Activated CD4-positive, alpha-beta T cell treated with anti-CD3 and anti-CD28 coated beads, Interleukin-2, amount 10 ng/mL, durations not matched to agents 24 days and 14 days (primary cell): ENCODE measurements around the gene OR2D2. TPM values are rescaled to one million over a fixed set of nuclear protein-coding genes. Genes with fewer than 3 reads are reported as not detected.
A peak's percentile ranks its signal among the peaks of the same experiment; 100 is the strongest.
"Not testable (repeated sequence)": the region's sequence is repeated elsewhere in the genome, so short reads cannot be mapped to it uniquely, and the experiment has no call there.

Experiments used
- DNase-seq: peaks from one replicate; pipeline ENCODE4 v3.0.0; 2022
- H3K27ac Mint-ChIP-seq: one replicate; pipeline ENCODE4 v1.8.0; 2022; ENCODE audit warnings: mild to moderate bottlenecking, mixed read lengths
- H3K27me3 Mint-ChIP-seq: one replicate; pipeline ENCODE4 v1.8.0; 2022; ENCODE audit warnings: mixed read lengths
- H3K36me3 Mint-ChIP-seq: one replicate; pipeline ENCODE4 v1.8.0; 2022; ENCODE audit warnings: low read depth, mild to moderate bottlenecking, mixed read lengths
- H3K4me1 Mint-ChIP-seq: one replicate; pipeline ENCODE4 v1.8.0; 2021; ENCODE audit warnings: mixed read lengths
- H3K4me3 Mint-ChIP-seq: one replicate; pipeline ENCODE4 v1.8.0; 2022; ENCODE audit warnings: mild to moderate bottlenecking, moderate library complexity, mixed read lengths
- H3K9me3 Mint-ChIP-seq: one replicate; pipeline ENCODE4 v1.8.0; 2021; ENCODE audit warnings: mixed read lengths
- intact Hi-C: fragments of 100-400 bp; cut with micrococcal nuclease; formaldehyde crosslinking; loops from one replicate; pipeline ENCODE4 v1.15.1; 2023
- total RNA-seq: library from RNA; stranded (reverse); gene quantifications from 2 replicates; pipeline ENCODE4 v1.2.3, GENCODE V29; 2022

The OR2D2 gene
- total RNA-seq, 1 donor from 2014 or later = 0.72 TPM

- DNase-seq = no peak
- H3K27me3 Mint-ChIP-seq = peaks cover 1% of the 10 kb centered on the region
- no peak within 1 kb of the TSS for H3K4me3 Mint-ChIP-seq
- H3K4me1 Mint-ChIP-seq = no peaks in the 10 kb centered on the region
- H3K9me3 Mint-ChIP-seq = peaks cover 4% of the 10 kb centered on the region
- no peak within 1 kb of the TSS for H3K27ac Mint-ChIP-seq
- intact Hi-C loops = no loop called here
- no peaks in the 10 kb centered on the region for H3K36me3 Mint-ChIP-seq
Measured at GRCh38 chr11:6862961-6863360, 29.3 kb downstream of the OR2D2 start, which contains the start of gene OR10A2. OR10A2 (plus strand) TSS chr11:6863057; CDS start chr11:6869755, 6,698 bp downstream.

DNA sequence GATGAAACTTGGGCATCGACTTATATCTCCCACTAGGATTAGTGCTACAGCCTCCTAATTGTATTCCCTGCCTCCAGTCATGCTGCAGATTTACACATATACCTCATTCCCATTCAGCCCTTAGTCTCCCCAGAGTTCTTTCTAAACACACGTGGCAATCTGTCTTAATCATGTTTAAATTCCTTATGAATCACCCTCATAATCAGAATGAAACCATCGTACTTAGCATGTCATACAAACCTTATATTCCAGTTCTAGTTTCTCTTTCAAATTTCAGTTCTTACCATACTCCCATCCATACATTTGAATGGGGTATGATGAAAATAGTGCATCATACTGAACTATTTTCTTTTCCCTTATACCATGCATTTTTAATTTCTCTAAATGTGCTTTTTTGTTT is 35.4 kb downstream of the OR2D2 start:
- H3K27ac Mint-ChIP-seq = peak overlapping the region; percentile 19
- peaks cover 5% of the 10 kb centered on the region for H3K4me1 Mint-ChIP-seq
- no peaks in the 10 kb centered on the region for H3K36me3 Mint-ChIP-seq
- no peak overlapping the region for H3K4me3 Mint-ChIP-seq
- intact Hi-C loops = loop anchor here (1.0 to 5.0 kb wide), 2 partner anchors 16 to 70 kb away; partner anchors contain the start of gene ZNF215
- H3K9me3 Mint-ChIP-seq = peaks cover 8% of the 10 kb centered on the region
- DNase-seq = no peak
- no peaks in the 10 kb centered on the region for H3K27me3 Mint-ChIP-seq

DNA sequence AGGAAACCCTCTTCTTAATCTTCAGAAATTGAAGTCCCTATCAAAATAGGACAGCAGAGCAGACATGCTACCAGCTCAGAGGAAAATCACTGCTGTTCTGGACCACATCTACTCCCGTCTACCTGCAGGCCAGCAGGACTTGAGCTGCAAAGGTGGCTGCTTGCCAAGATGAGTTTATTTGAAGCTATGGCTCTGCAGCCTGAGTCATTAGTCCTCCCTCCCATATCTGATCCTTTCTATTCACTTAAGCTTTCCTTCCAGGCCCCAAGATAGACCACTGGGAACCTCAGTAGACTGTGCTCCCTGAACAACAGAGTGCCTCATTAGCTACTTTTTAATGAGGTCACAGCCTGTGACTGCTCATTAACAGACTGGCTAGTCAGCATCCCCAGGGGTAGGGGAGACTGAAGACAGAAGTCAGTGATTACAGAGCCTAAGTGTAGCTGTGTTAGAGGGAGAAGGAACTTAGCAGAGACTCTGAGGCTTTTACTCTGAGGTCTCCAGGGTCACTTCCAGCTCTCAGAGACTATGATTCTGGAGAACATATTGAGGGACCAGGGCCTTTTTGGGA is 36.2 kb downstream of the OR2D2 start:
- no peaks in the 10 kb centered on the region for H3K36me3 Mint-ChIP-seq
- H3K4me1 Mint-ChIP-seq = peaks cover 5% of the 10 kb centered on the region
- no peak overlapping the region for H3K27ac Mint-ChIP-seq
- H3K4me3 Mint-ChIP-seq = no peak overlapping the region
- peaks cover 9% of the 10 kb centered on the region for H3K9me3 Mint-ChIP-seq
- no peaks in the 10 kb centered on the region for H3K27me3 Mint-ChIP-seq
- no peak for DNase-seq
- intact Hi-C loops = loop anchor here (5.0 kb wide), 1 partner anchor 71 kb away; the partner anchor contains the start of gene ZNF215

- H3K9me3 Mint-ChIP-seq = peaks cover 14% of the 10 kb centered on the region
- H3K4me1 Mint-ChIP-seq, H3K4me3 Mint-ChIP-seq, H3K27ac Mint-ChIP-seq, H3K27me3 Mint-ChIP-seq, H3K36me3 Mint-ChIP-seq, DNase-seq: not testable (repeated sequence)
- intact Hi-C loops = loop anchor here (5.0 kb wide), 1 partner anchor 72 kb away; the partner anchor contains the start of gene ZNF215
Measured at GRCh38 chr11:6854801-6855200, 37.5 kb downstream of the OR2D2 start.

DNA sequence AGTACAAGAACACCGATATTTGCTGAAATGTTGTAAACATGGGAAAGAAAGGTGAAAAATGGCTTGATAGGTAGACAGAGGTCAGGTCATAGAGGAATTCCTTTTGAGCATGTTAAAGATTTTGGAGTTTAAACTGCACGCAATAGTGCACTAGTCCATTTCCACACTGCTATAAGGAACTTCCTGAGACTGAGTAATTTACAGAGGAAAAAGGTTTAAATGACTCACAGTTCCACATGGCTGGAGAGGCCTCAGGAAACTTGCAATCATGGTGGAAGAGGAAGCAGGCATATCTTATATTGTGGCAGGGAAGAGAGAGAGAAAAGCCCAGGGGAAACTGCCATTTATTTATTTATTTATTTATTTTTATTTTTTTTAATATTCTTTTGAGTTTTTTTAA is 41.8 kb downstream of the OR2D2 start:
- no peaks in the 10 kb centered on the region for H3K27me3 Mint-ChIP-seq
- H3K4me3 Mint-ChIP-seq = no peak overlapping the region
- no peaks in the 10 kb centered on the region for H3K36me3 Mint-ChIP-seq
- intact Hi-C loops = no loop called here
- DNase-seq = no peak
- no peak overlapping the region for H3K27ac Mint-ChIP-seq
- H3K4me1 Mint-ChIP-seq = no peaks in the 10 kb centered on the region
- peaks cover 17% of the 10 kb centered on the region for H3K9me3 Mint-ChIP-seq

DNA sequence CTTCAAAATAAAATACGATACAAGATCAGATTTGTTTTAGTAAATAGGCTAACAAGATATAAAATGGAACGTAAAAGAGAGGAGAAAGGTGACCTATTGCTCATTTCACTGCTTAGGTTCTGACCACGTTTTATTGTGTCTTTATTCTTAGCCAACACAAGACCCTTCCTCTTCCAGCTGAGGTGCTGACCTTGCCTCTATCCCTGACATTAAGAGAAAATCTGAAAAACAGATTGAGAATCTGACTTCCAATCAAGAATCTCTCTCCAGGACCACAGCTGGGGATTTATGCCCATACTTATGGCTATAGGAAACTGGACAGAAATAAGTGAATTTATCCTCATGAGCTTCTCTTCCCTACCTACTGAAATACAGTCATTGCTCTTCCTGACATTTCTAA is 46.9 kb downstream of the OR2D2 start, which contains the start of gene OR10A5:
Gene OR10A5, plus strand, starts transcription at position 301 of the 400 bp plus-strand sequence. Its CDS starts 0 bp downstream, at position 301.
- Mint-ChIP-seq H3K4me1 (peaks cover 2% of the 10 kb centered on the region), H3K27me3 (no peaks in the 10 kb centered on the region), H3K36me3 (no peaks in the 10 kb centered on the region), H3K4me3 (no peak within 1 kb of the TSS), H3K27ac (no peak within 1 kb of the TSS), H3K9me3 (peaks cover 7% of the 10 kb centered on the region)
- DNase-seq = no peak
- intact Hi-C loops = no loop called here

DNA sequence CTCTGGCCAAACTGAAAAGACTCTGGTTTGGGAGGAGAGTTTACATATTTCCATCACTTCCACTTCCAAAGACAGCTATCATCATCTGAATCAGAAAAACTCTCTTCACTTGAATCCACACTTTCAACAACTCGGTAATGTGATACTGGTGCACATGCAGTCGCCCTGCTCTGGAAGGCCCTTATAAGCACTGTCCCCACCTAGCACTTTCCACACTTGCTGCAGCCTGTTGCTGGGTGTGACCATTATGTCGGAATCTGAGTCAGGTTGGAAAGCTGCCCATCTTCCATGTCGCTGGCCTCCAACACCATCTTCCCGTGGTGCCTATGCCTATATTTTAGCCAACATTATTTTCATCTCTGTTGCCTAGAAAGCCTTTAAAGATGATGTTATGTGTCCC is 47.9 kb downstream of the OR2D2 start:
- Mint-ChIP-seq H3K36me3 (no peaks in the 10 kb centered on the region), H3K27me3 (no peaks in the 10 kb centered on the region)

GRCh38 chr11:6843670-6844069 is 48.6 kb downstream of the OR2D2 start:
- no peaks in the 10 kb centered on the region for H3K36me3 Mint-ChIP-seq
- DNase-seq = no peak
- peaks cover 4% of the 10 kb centered on the region for H3K9me3 Mint-ChIP-seq
- H3K4me1 Mint-ChIP-seq = peaks cover 2% of the 10 kb centered on the region
- H3K4me3 Mint-ChIP-seq = no peak overlapping the region
- H3K27me3 Mint-ChIP-seq = no peaks in the 10 kb centered on the region
- intact Hi-C loops = no loop called here
- no peak overlapping the region for H3K27ac Mint-ChIP-seq

More for the DNA sequence above, 47.9 kb downstream of the OR2D2 start:
- Mint-ChIP-seq H3K4me3 (no peak overlapping the region), H3K27ac (no peak overlapping the region), H3K4me1 (peaks cover 2% of the 10 kb centered on the region), H3K9me3 (peaks cover 4% of the 10 kb centered on the region)
- intact Hi-C loops = no loop called here
- no peak for DNase-seq

GRCh38 chr11:6841694-6842093 is 50.6 kb downstream of the OR2D2 start:
- peaks cover 4% of the 10 kb centered on the region for H3K9me3 Mint-ChIP-seq
- no peak for DNase-seq
- H3K27ac Mint-ChIP-seq = no peak overlapping the region
- intact Hi-C loops = loop anchor here (1.0 kb wide), 1 partner anchor 16 kb away; no protein-coding TSS in a partner anchor
- no peak overlapping the region for H3K4me3 Mint-ChIP-seq
- H3K4me1 Mint-ChIP-seq = peaks cover 2% of the 10 kb centered on the region
- H3K36me3 Mint-ChIP-seq = no peaks in the 10 kb centered on the region
- no peaks in the 10 kb centered on the region for H3K27me3 Mint-ChIP-seq

Other genes starting within 250 kb of the OR2D2 start
- gene DCHS1, start 236.7 kb downstream of the OR2D2 start, total RNA-seq = 0.35 and 0.36 TPM in 2 replicates
- 135 and 146 TPM in 2 replicates for gene MRPL17, start 209.2 kb downstream of the OR2D2 start, total RNA-seq
- 0.62 and 0.70 TPM in 2 replicates for gene OR2AG2, start 120.5 kb downstream of the OR2D2 start, total RNA-seq
- not detected in 2 replicates for gene OR2AG1, start 109.5 kb downstream of the OR2D2 start, total RNA-seq
- gene OR6A2, start 92.8 kb downstream of the OR2D2 start, total RNA-seq = 0.35 and 0.50 TPM in 2 replicates
- gene OR10A5, start 46.8 kb downstream of the OR2D2 start, total RNA-seq = not detected in 2 replicates
- not detected in 2 replicates for gene OR10A2, start 29.4 kb downstream of the OR2D2 start, total RNA-seq
- gene OR10A4, start 15.9 kb downstream of the OR2D2 start, total RNA-seq = not detected in 2 replicates
- gene OR2D3, start 28.5 kb upstream of the OR2D2 start, total RNA-seq = not detected in 2 replicates
- gene ZNF215, start 33.9 kb upstream of the OR2D2 start, total RNA-seq = 3.4 and 3.6 TPM in 2 replicates
- not detected in 2 replicates for gene ZNF214, start 127.8 kb upstream of the OR2D2 start, total RNA-seq
- gene NLRP14, start 128.0 kb upstream of the OR2D2 start, total RNA-seq = 0.09 and 0.21 TPM in 2 replicates
- gene RBMXL2, start 196.5 kb upstream of the OR2D2 start, total RNA-seq = not detected in 2 replicates